ENCODE data around the gene OXER1.

GRCh38 chr2:42781181-42781580, 17.2 kb upstream of the OXER1 start:
- TF ChIP-seq CTCF (IDR thresholded peaks at IDR 0.05) (no peak), POLR2A (IDR thresholded peaks at IDR 0.05) (no peak), POLR2AphosphoS5 (IDR thresholded peaks at IDR 0.05) (no peak), EP300 (IDR thresholded peaks at IDR 0.05) (no peak)
